VCaP (cell line): Measurements from ENCODE around the gene AZU1.
A peak's percentile ranks its signal among the peaks of the same experiment; 100 is the strongest.
"Not testable (repeated sequence)": the region's sequence is repeated elsewhere in the genome, so short reads cannot be mapped to it uniquely, and the experiment has no call there.

Experiments used
- H3K27ac ChIP-seq: fragments of 450-650 bp; 2 replicates; pipeline ENCODE4 v1.5.1; 2017
- CTCF ChIP-seq: fragments of 450-650 bp; conservative IDR thresholded peaks from 2 replicates; pipeline ENCODE4 v1.5.1; 2017; ENCODE audit warnings: mild to moderate bottlenecking, moderate library complexity

Gene AZU1

DNA sequence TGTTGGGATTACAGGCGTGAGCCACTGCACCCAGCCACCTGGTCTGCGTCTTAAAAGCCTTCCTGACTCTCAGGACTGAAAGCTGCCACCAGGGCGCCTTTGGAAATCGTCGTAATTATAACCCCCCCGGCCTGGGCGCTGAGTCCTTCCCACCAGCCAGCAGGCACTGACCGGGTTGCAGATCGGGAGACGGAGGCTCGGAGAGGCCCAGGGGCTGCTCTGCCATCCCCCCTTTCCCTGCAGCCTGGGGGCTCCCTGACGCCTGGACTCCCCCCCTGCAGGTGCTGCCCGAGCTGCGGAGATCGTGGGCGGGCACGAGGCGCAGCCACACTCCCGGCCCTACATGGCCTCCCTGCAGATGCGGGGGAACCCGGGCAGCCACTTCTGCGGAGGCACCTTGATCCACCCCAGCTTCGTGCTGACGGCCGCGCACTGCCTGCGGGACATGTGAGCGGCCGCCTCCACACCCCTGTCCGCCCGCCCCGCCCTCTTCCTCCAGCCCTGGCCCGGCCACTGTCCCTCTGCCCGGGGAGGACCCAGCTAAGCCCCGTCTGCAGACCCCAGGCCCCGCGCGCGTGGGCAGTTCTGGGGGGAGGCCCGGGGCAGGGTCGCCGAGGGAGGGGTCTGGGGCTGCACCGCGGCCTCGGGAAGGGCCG, 15.7 kb downstream of the AZU1 start:
- TF ChIP-seq CTCF, result peak; percentile 39; the same call in 1 of the 2 replicates
- no peak overlapping the region for H3K27ac ChIP-seq

DNA sequence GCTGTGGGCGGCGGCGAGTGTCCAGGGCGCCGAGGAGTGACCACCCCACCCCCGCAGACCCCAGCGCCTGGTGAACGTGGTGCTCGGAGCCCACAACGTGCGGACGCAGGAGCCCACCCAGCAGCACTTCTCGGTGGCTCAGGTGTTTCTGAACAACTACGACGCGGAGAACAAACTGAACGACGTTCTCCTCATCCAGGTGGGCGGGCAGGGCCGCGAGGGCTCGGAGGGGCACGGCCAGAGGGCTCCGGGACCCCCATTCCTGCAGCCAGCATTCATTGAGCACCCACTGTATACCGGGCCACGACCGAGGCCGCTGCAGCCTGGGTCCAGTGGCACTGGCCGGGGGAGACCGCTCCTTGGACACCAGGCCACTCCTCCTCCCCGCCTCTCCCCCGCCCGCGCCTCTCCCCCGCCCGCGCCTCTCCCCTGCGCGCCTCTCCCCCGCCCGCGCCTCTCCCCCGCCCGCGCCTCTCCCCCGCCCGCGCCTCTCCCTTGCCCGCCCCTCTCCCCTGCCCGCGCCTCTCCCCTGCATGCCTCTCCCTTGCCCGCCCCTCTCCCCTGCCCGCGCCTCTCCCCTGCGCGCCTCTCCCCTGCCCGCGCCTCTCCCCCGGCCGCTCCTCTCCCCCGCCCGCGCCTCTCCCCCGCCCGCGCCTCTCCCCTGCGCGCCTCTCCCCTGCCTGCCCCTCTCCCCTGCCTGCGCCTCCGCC, 16.4 kb downstream of the AZU1 start:
- no peak for TF ChIP-seq CTCF
- no peak overlapping the region for H3K27ac ChIP-seq

GRCh38 chr19:844546-844971, 16.9 kb downstream of the AZU1 start:
- H3K27ac ChIP-seq, result no peak overlapping the region
- no peak for TF ChIP-seq CTCF

DNA sequence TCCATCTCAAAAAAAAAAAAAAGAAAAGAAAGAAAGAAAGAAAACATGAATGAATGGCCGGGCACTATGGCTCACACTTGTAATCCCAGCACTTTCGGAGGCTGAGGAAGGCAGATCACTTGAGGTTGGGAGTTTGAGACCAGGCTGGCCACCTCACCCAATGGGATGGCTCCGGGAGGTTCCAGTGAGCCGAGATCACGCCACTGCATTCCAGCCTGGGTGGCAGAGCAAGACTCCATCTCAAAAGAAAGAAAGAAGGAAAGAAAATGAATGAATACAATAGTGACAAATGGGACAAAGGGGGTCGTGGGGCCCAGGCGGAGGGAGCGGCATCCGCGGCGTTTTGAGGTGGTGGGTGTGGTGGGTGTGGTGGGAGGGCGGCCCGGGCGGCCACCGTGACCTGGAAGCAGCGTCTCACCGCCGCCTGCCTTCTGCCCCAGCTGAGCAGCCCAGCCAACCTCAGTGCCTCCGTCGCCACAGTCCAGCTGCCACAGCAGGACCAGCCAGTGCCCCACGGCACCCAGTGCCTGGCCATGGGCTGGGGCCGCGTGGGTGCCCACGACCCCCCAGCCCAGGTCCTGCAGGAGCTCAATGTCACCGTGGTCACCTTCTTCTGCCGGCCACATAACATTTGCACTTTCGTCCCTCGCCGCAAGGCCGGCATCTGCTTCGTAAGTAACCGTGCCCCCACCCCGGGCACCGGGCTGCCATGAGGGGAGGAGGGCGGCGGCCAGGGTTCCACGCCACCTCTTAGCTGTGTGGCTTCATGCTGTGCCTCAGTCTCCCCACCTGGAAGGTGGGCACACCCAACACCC, 18.3 kb downstream of the AZU1 start:
- TF ChIP-seq CTCF, result no peak
- H3K27ac ChIP-seq, result no peak overlapping the region

- no peak overlapping the region for H3K27ac ChIP-seq
- TF ChIP-seq CTCF, result no peak
Measured at GRCh38 chr19:848386-848921, 20.8 kb downstream of the AZU1 start.

DNA sequence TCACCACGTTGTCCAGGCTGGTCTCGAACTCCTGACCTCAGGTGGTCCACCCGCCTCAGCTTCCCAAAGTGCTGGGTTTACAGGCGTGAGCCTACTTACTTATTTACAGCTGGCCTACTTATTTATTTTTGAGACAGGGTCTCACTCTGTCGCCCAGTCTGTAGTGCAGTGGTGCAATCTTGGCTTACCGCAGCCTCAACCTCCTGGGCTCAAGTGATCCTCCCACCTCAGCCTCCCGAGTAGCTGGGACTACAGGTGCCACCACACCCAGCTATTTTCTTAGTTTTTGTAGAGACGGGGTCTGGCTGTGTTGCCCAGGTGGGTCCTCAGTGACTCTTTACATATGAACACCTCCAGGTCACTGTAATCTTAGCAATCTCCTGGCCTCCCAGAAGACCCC, 21.6 kb downstream of the AZU1 start:
- not testable (repeated sequence) for H3K27ac ChIP-seq

DNA sequence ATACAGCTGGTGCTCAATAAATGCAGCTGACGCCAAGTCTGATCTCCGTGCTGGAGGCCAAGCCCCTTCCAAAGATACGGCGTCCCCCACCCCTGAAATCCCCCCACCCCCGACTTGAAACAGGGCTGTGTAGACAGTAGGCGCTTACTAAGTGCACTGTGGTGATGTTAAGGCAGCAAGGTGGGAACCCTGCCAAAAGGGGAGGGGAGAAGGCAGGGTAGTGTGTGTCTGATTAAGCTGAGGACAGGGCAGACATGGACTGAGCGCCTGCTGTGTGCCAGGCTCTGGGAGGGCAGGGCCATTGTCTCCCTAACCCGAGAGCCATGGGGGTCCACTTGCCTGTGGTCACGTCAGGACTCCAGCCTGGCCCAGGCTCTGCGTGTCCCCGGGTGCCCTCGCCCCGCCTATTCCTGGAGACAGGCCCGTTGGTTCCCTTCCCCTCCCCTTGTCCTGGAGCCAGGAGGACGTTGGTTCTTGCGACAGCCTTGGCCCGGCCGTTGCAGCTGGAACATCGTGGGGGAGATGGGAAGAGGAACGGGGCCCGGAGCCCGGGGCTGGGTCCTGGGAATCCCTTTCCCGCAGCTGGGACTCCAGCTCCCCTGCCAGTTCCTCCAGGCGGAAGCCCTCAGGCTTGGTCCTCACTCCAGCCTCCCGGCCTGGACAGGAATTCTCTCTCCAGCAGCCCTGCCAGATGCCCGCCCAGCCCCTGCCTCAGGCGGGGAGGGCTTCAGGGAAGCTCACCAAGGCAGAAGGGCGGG, 22.8 kb downstream of the AZU1 start:
- H3K27ac ChIP-seq, result peak overlapping the region; percentile 30
- no peak for TF ChIP-seq CTCF
